GM18519 (cell line): ENCODE data around the gene DISC1.

Experiments used
- ATAC-seq: cut with Tn5 transposase; IDR thresholded peaks from one replicate; pipeline ENCODE4 v1.9.1; 2021; ENCODE audit warnings: mild to moderate bottlenecking, moderate library complexity; ENCODE audit not compliant: unreplicated experiment, low FRiP score

DISC1 gene

GRCh38 chr1:232057217-232057895, 430.8 kb downstream of the DISC1 start:
- no peak for ATAC-seq

- ATAC-seq, result no peak
These were observed 431.3 kb downstream of the DISC1 start for GRCh38 chr1:232057896-232058274.

GRCh38 chr1:232059726-232060374, 433.3 kb downstream of the DISC1 start:
- ATAC-seq, result no peak

GRCh38 chr1:232062967-232063366, 436.4 kb downstream of the DISC1 start:
- no peak for ATAC-seq

- no peak for ATAC-seq
These were observed 439.9 kb downstream of the DISC1 start for GRCh38 chr1:232066521-232066920.

- no peak for ATAC-seq
These were observed 447.7 kb downstream of the DISC1 start for GRCh38 chr1:232074265-232074664.

- ATAC-seq, result no peak
These were observed 451.2 kb downstream of the DISC1 start for GRCh38 chr1:232077809-232078208.

GRCh38 chr1:232084584-232085223, 458.1 kb downstream of the DISC1 start:
- no peak for ATAC-seq

- no peak for ATAC-seq
These were observed 464.2 kb downstream of the DISC1 start for GRCh38 chr1:232090816-232091215.
